HEK293T (cell line): ENCODE results near the gene TMEM72.

Source experiments
- CTCF ChIA-PET: fragments of 350-600 bp; formaldehyde crosslinking; extraction: SDS; loops from one replicate; lab custom pipeline; 2021; ENCODE audit warnings: antibody characterized with exemption, inconsistent platforms; lab: Yijun Ruan, JAX
- POLR2A ChIA-PET: fragments of 350-600 bp; formaldehyde crosslinking; extraction: SDS; loops from one replicate; lab custom pipeline; 2020; ENCODE audit warnings: antibody characterized with exemption, inconsistent platforms; lab: Yijun Ruan, JAX
- DNase-seq: peaks from one replicate; pipeline ENCODE4 v3.0.0; 2012; ENCODE audit warnings: mixed read lengths; ENCODE audit errors: extremely low spot score
- ARNT ChIP-seq: fragments of 450-650 bp; IDR thresholded peaks from 2 replicates; pipeline ENCODE4 v1.6.1; 2017; ENCODE audit warnings: mild to moderate bottlenecking
- BHLHE40 ChIP-seq: fragments of 450-650 bp; IDR thresholded peaks from 2 replicates; pipeline ENCODE4 v1.6.1; 2016; ENCODE audit warnings: mild to moderate bottlenecking, moderate library complexity, borderline replicate concordance
- CTBP1 ChIP-seq: fragments of 450-650 bp; IDR thresholded peaks from 2 replicates; pipeline ENCODE4 v1.6.1; 2016; ENCODE audit warnings: borderline replicate concordance
- ELF4 ChIP-seq: fragments of 450-650 bp; IDR thresholded peaks from 2 replicates; pipeline ENCODE4 v1.6.1; 2017; ENCODE audit warnings: antibody characterized with exemption
- FOXA1 ChIP-seq: fragments of 450-650 bp; IDR thresholded peaks from 2 replicates; pipeline ENCODE4 v1.6.1; 2016; ENCODE audit warnings: mild to moderate bottlenecking
- FOXK2 ChIP-seq: fragments of 450-650 bp; IDR thresholded peaks from 2 replicates; pipeline ENCODE4 v1.6.1; 2016; ENCODE audit warnings: mild to moderate bottlenecking
- FOXM1 ChIP-seq: fragments of 450-650 bp; IDR thresholded peaks from 2 replicates; pipeline ENCODE4 v1.6.1; 2017; ENCODE audit warnings: mild to moderate bottlenecking, borderline replicate concordance
- HDGF ChIP-seq: fragments of 450-650 bp; IDR thresholded peaks from 2 replicates; pipeline ENCODE4 v1.6.1; 2017; ENCODE audit warnings: antibody characterized with exemption, borderline replicate concordance
- L3MBTL2 ChIP-seq: fragments of 450-650 bp; conservative IDR thresholded peaks from 2 replicates; pipeline ENCODE4 v1.6.1; 2016; ENCODE audit warnings: mild to moderate bottlenecking
- LEF1 ChIP-seq: fragments of 450-650 bp; IDR thresholded peaks from 2 replicates; pipeline ENCODE4 v1.6.1; 2017; ENCODE audit warnings: mild to moderate bottlenecking, borderline replicate concordance
- NFRKB ChIP-seq: fragments of 450-650 bp; IDR thresholded peaks from 2 replicates; pipeline ENCODE4 v1.6.1; 2016; ENCODE audit warnings: mild to moderate bottlenecking, moderate library complexity
- SP1 ChIP-seq: fragments of 450-650 bp; IDR thresholded peaks from 2 replicates; pipeline ENCODE4 v1.6.1; 2017
- SUZ12 ChIP-seq: fragments of 450-650 bp; IDR thresholded peaks from 2 replicates; pipeline ENCODE4 v1.6.1; 2016; ENCODE audit warnings: mild to moderate bottlenecking
- TARDBP ChIP-seq: fragments of 450-650 bp; IDR thresholded peaks from 2 replicates; pipeline ENCODE4 v1.6.1; 2016
- ZNF384 ChIP-seq: fragments of 450-650 bp; IDR thresholded peaks from 2 replicates; pipeline ENCODE4 v1.6.1; 2016
- TF ChIP-seq, protein P1 (sequence below): fragments of 450-650 bp; IDR thresholded peaks from 2 replicates; pipeline ENCODE4 v1.6.1; 2016

Gene TMEM72

DNA sequence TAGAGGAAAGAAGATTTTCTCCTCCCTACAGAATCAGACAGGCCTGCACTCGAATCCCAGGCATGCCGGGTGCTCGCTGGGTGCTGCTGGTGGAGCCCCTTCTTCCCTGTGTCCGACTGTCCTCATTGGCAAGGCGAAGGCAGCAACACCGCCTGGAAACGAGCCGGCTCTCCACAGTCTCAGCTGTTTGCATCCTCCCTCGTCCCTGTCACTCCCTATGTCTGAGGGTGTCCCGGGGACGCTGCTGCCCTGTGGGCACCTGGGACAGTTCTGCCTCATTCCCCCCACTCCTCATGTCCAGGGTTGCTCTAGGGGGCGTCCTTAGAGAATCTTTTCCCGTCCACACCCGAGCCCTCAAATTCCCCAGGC, 31.6 kb upstream of the TMEM72 start:
- DNase-seq = no peak
- ChIA-PET CTCF (interaction anchor here (1.4 to 2.0 kb wide), 2 partner anchors 24 to 46 kb away, joined by 6 to 9 read pairs; no protein-coding TSS in a partner anchor), POLR2A (interaction anchor here (1.6 kb wide), 1 partner anchor 29 kb away, joined by 7 read pairs; no protein-coding TSS in a partner anchor)
- TF ChIP-seq ARNT (no peak), FOXK2 (no peak), CTBP1 (no peak), FOXA1 (no peak), ELF4 (no peak), SUZ12 (no peak), BHLHE40 (no peak), FOXM1 (no peak), LEF1 (no peak), ZNF384 (no peak), HDGF (no peak), SP1 (no peak), L3MBTL2 (no peak)
- TF ChIP-seq, protein P1, sequence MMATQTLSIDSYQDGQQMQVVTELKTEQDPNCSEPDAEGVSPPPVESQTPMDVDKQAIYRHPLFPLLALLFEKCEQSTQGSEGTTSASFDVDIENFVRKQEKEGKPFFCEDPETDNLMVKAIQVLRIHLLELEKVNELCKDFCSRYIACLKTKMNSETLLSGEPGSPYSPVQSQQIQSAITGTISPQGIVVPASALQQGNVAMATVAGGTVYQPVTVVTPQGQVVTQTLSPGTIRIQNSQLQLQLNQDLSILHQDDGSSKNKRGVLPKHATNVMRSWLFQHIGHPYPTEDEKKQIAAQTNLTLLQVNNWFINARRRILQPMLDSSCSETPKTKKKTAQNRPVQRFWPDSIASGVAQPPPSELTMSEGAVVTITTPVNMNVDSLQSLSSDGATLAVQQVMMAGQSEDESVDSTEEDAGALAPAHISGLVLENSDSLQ = no peak

DNA sequence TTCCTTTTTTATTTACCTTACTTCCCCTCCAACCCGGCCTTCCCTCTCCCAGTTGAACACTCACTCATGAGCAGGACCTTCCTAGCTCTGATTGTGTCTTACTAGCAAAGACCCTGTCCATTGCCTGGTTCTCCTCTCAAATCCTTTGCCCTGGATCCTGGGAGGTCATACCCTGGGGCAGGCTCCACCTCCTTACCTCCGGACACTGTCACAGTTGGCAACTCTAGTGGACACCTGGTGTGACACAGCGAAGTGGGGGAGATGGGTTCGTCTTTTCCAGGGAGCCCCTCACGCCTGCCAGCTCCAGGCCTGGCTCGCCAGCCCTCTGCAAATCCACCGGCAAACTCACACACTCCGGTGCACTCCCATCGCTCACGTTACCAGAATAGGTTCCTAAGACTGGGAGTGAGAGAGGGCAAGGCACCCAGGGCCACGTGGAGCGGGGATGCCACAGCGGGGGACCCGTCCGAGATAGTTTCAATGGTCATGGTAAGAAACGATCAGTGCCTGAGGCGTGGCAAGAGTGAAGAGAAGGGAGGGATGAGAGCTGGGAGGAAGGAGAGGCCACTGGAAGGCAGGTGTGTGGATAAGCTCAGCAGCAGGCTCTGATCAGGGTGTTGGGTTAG, 30.9 kb upstream of the TMEM72 start:
- no peak for DNase-seq
- ChIA-PET POLR2A (interaction anchor here (1.6 kb wide), 1 partner anchor 28 kb away, joined by 7 read pairs; no protein-coding TSS in a partner anchor), CTCF (no interaction called here)
- TF ChIP-seq SUZ12 (no peak), LEF1 (no peak), SP1 (no peak), BHLHE40 (no peak)

DNA sequence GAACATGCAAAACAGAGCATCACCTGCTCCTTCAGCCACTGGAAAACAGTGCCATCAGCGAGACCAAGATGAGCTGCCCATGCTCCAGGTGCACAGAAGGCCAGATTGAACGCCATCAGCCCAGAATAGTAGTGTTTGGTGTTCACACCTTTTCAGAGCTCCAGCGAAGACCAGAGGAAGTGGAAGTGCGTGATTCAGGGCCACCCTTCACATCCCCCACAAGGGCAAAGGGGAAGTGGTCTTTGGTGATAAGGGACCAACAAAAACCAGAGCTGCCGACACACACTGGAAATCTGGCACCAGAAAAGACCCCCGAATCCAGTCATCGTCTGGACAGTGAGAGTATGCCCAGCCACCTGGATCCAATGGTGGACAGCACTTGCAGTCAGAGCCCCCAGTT, 29.5 kb upstream of the TMEM72 start:
- ChIA-PET CTCF (interaction anchor here (0.9 to 1.0 kb wide), 2 partner anchors 23 to 43 kb away, joined by 3 to 4 read pairs; no protein-coding TSS in a partner anchor), POLR2A (interaction anchor here (1.9 kb wide), 1 partner anchor 21 kb away, joined by 5 read pairs; no protein-coding TSS in a partner anchor)
- TF ChIP-seq HDGF (no peak), SP1 (no peak), ELF4 (no peak), L3MBTL2 (no peak), LEF1 (no peak), ZNF384 (no peak), NFRKB (no peak), CTBP1 (no peak), ARNT (no peak), SUZ12 (no peak), BHLHE40 (no peak), FOXA1 (no peak), FOXK2 (no peak), TARDBP (no peak)
- no peak for DNase-seq

DNA sequence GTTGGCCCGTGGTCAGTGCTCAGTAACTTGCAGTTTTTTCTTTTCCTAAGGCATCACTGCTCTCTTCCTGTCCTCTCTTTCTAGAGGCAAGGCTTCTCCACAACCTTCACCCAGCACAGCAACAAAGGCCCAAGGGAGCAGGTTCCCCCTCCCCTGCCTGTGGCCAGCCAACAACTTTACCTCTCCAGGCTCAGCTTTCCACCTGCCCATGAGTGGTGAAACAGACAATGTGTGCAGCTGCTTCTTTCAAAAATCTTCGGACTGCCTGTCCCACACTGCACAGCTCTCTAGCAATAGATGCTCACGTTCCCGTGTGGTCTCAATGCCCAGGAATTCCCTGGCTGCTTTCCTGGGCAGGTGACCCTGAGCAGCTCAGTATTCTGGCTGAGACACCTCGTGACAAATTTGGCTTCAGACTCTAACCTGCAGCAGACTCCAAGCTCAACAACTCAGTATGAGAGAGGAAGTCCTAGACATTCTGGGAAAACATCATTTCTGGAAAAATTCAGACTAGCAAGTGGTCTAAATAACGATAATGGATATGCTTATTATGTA, 28.9 kb upstream of the TMEM72 start:
- DNase-seq = no peak
- CTCF ChIA-PET = interaction anchor here (1.0 kb wide), 2 partner anchors 17 to 43 kb away, joined by 4 read pairs; no protein-coding TSS in a partner anchor
- POLR2A ChIA-PET = interaction anchor here (1.9 kb wide), 1 partner anchor 21 kb away, joined by 5 read pairs; no protein-coding TSS in a partner anchor
- TF ChIP-seq SUZ12 (no peak), FOXA1 (no peak), BHLHE40 (no peak), NFRKB (no peak), ELF4 (no peak), LEF1 (no peak), TARDBP (no peak), ZNF384 (no peak), HDGF (no peak), ARNT (no peak)
- TF ChIP-seq, protein P1 = no peak

DNA sequence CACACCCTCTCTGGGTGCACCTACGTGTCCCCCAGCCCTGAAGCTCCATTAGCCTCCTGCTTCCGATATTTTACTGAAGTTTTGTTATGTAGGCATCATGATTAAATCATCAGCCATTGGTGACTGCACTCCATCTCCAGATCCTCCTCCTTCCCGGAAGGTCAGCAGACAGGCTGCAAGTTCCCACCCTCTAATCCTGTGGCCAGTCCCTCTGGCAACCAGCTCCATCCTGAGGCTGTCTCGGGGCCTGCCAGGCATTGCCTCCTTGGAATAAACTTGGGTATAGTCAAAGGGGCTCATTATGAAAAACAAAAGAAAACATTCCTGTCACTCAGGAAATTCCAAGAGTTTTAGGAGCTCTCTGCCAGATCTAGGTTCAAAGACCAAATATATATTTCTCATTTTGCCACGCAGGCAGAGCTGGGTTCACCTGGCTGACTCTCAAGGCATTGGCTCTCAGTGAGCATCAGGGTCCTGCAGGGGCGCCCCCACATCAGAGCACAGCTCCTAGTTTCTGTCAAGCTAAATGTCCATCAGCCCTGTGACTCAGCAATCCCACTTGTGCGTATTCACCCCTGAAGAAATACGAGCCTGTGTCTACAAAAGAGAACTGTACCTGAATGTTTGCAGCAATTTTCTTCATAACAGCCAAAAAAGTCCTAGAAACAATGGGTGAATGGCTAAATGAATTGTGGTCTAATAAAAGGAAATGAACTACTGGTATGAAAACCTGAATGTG, 27.4 kb upstream of the TMEM72 start:
- CTCF ChIA-PET = no interaction called here
- POLR2A ChIA-PET = interaction anchor here (1.4 to 1.5 kb wide), 2 partner anchors 19 to 24 kb away, joined by 4 read pairs; no protein-coding TSS in a partner anchor
- no peak for DNase-seq
- TF ChIP-seq NFRKB (no peak), CTBP1 (no peak), LEF1 (no peak), SUZ12 (no peak), TARDBP (no peak), ELF4 (no peak), ARNT (no peak), FOXK2 (no peak), FOXM1 (no peak), SP1 (no peak), HDGF (no peak), FOXA1 (no peak), ZNF384 (no peak), BHLHE40 (no peak), L3MBTL2 (no peak)
- TF ChIP-seq, protein P1 = no peak
